Activated gamma-delta T cell treated with Interleukin-2 at 50 U/mL for 16 hours (primary cell): ENCODE results near the gene ATG12.
"Not testable (repeated sequence)": the region's sequence is repeated elsewhere in the genome, so short reads cannot be mapped to it uniquely, and the experiment has no call there.

Experiments
- DNase-seq: peaks from one replicate; pipeline ENCODE4 v3.0.0-alpha.2; 2020

The ATG12 gene

GRCh38 chr5:115841382-115842088, at the start of gene ATG12, which contains the start of gene AP3S1:
TSS of gene ATG12 (minus strand) at chr5:115841565. CDS start at chr5:115841552, 13 bp downstream.
TSS of gene AP3S1 (plus strand) at chr5:115841935. CDS start at chr5:115842038, 103 bp downstream.
- peak; percentile 86 for DNase-seq

- no peak for DNase-seq
Observed at GRCh38 chr5:115888027-115888426, 46.7 kb upstream of the ATG12 start.

- DNase-seq = not testable (repeated sequence)
Observed at GRCh38 chr5:115885208-115885607, 43.8 kb upstream of the ATG12 start.

- DNase-seq = no peak
Observed at GRCh38 chr5:115884704-115885103, 43.3 kb upstream of the ATG12 start.

- DNase-seq = not testable (repeated sequence)
Observed at GRCh38 chr5:115882434-115882833, 41.1 kb upstream of the ATG12 start.

DNA sequence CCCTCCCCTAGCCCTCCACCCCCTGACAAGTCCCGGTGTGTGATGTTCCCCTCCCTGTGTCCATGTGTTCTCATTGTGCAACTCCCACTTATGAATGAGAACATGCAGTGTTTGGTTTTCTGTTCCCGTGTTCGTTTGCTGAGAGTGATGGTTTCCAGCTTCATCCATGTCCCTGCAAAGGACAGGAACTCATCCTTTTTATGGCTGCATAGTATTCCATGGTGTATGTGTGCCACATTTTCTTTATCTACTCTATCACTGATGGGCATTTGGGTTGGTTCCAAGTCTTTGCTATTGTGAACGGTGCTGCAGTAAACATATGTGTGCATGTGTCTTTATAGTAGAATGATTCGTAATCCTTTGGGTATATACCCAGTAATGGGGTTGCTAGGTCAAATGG, 36.0 kb upstream of the ATG12 start:
- DNase-seq = not testable (repeated sequence)

- no peak for DNase-seq
Observed at GRCh38 chr5:115875447-115875846, 34.1 kb upstream of the ATG12 start.

GRCh38 chr5:115873392-115873791, 32.0 kb upstream of the ATG12 start:
- DNase-seq = no peak

DNA sequence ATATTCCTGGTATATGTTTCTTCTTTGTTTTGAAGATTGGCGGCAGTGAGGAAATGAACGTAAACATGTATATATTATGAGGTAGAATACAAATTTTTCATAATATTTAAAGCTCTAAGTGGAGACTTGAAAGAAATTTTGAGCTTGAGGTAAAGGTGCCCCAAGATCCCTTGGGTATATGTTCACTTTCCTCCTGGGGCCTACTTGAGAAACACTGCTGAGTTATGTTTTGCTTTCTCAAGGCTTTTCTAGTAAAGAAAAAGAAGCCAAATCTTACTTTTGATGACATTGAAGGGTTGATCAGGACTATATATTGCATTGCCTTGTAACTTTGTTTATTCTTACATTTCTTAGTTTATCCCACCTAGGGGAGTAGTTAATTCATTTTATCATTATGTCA, 31.1 kb upstream of the ATG12 start:
- no peak for DNase-seq

- DNase-seq = no peak
Observed at GRCh38 chr5:115869256-115869795, 28.0 kb upstream of the ATG12 start.

- no peak for DNase-seq
Observed at GRCh38 chr5:115859378-115859777, 18.0 kb upstream of the ATG12 start.

GRCh38 chr5:115858396-115858795, 17.0 kb upstream of the ATG12 start:
- DNase-seq = no peak

- DNase-seq = no peak
Observed at GRCh38 chr5:115857626-115858349, 16.4 kb upstream of the ATG12 start.

GRCh38 chr5:115857057-115857479, 15.7 kb upstream of the ATG12 start:
- DNase-seq = no peak

GRCh38 chr5:115855959-115856358, 14.6 kb upstream of the ATG12 start:
- DNase-seq = no peak

DNA sequence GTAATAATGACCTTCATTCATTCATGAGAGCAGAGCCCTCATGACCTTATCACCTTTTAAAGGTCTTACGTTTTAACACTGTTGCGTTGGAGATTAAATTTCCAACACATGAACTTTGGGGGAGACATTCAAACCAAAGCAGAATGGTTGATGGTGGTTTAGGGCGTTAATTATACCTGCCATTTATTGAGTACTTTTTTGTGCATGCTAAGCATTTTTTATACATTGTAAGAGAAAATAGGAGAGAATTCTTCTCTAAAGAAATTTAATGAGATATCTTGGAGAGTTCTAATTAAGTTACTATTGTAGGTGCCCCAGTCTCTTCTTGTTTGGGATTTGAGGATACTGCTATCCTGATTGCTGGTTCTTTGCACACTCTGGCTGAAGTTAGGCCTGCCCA, 12.8 kb upstream of the ATG12 start:
- DNase-seq = no peak

DNA sequence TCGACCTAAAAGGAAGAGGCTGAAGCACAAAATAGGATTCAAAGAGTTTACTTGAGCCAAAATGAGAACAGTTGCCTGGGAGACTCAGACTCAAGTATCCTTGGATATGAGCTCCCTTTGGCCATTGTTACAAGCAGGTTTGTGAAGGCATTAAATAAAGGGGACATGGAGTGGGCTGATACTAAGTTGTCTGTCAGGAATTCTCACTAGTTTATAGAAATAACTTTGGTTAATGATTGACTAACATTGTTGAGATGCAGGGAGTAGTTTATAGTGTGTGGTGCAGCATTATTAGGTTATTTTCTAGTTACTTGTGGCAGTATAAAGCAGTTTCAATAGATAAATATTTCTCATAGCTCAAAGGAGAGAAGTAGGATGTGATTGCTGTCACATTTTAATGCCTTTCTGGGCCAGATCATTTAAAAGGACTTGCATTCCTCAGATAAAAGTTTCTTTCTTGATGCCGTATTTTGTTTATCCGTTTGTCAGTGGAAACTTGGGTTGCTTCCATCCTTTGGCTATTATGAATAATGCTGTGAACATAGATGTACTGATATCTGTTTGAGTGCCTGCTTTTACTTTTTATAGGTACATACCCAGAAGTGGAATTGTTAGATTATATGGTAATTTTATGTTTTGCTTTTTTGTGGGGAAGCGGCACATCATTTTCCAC, 9.5 kb upstream of the ATG12 start:
- DNase-seq = no peak

DNA sequence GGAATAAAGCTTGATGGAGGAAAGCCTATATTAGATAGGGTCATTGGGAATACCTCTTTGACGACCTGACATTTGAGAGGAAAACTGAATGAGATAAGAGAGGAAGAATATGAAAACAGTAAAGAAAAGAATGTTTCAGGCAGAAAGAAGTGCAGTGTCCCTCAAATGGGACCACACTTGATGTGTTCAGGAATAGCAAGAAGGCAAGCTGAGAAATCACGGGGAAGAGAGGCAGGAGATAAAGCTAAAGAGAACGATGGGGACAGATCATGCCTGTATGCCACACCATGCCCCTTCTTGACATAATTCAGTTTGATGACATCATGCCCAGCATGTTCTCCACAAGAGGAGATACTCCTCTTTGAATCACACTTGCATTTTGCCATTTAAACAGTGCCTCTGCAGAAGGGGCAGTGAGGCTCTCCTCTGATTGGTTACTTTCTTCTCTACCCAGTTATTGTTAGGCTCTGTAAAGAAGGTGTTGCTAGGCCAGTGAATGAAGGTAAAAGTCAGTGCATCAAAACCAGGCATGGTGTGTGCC, 8.0 kb upstream of the ATG12 start:
- no peak for DNase-seq

- DNase-seq = no peak
Observed at GRCh38 chr5:115847290-115847689, 5.9 kb upstream of the ATG12 start.

DNA sequence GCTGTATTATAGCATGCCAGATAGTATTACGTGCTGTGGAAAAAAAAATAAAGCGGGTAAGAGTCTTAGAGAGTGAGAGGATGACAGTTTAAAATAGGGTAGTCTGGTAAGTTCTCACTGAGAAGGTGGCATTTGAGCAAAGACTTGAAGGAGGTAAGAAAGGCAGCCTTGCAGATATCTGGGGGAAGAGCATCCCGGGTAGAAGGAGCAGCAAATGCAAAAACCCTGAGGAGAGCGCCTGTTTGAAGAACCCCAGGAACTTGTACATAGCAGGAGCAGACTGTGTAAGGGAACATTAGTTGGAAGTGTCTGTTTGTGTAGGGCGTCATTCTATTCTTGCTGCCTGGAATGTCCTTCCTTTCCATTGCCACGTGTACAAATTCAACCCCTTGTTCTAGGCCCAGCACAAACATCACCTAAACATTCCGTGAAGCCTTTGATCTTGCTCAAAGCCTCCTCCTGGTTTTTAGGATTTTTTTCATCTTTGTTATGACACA, 3.0 kb upstream of the ATG12 start:
- no peak for DNase-seq

DNA sequence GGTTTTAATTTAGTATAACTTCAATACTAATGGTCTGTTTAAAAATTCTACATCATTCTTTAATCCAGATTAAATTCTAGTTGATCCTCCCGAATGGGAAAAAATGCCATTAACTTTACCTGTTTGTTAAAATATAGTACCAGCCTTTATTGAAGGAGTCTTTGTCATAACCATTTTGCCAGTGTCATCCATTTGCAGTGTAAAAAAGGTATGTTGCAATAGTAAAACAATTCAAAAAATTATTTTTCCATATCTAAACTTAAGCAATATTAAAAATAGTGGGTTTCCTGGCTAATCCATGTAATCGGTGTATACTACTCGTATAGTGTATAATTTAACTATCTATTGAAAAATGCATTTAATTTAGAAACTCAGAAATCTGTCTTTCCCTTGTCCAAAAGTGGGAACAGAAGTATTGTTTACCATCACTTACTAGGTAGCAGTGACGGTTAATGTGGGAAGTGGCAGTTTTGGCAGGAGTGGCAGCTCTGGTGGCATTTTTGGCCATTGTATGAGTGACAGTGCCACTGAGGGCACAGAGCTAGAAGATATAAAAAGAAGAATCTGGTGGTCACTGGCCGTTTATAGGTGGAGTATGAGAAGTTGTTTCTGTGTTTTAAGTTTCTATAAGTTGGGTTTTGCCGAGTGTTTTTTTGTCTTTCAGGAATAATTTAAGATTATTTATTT, 2.2 kb upstream of the ATG12 start:
- no peak for DNase-seq

GRCh38 chr5:115842952-115843351, 1.6 kb upstream of the ATG12 start:
- DNase-seq = no peak
